Fibroblast of pulmonary artery (primary cell): ENCODE measurements around the gene SIDT2.
A peak's percentile ranks its signal among the peaks of the same experiment; 100 is the strongest.

Experiments used
- DNase-seq: peaks from one replicate; pipeline ENCODE4 v3.0.0-alpha.2; 2010; ENCODE audit warnings: low read depth
- H3K4me3 ChIP-seq: replicated peaks from 2 replicates; pipeline ENCODE4 v1.5.1; 2011; ENCODE audit warnings: low read depth, mild to moderate bottlenecking, control low read depth, low read length, moderate library complexity
- TF ChIP-seq, protein P1 (sequence below): IDR thresholded peaks from 2 replicates; pipeline ENCODE4 v1.5.1; 2011; ENCODE audit warnings: mild to moderate bottlenecking, control low read depth, low read length, inconsistent platforms; ENCODE audit errors: missing control alignments

The SIDT2 gene

DNA sequence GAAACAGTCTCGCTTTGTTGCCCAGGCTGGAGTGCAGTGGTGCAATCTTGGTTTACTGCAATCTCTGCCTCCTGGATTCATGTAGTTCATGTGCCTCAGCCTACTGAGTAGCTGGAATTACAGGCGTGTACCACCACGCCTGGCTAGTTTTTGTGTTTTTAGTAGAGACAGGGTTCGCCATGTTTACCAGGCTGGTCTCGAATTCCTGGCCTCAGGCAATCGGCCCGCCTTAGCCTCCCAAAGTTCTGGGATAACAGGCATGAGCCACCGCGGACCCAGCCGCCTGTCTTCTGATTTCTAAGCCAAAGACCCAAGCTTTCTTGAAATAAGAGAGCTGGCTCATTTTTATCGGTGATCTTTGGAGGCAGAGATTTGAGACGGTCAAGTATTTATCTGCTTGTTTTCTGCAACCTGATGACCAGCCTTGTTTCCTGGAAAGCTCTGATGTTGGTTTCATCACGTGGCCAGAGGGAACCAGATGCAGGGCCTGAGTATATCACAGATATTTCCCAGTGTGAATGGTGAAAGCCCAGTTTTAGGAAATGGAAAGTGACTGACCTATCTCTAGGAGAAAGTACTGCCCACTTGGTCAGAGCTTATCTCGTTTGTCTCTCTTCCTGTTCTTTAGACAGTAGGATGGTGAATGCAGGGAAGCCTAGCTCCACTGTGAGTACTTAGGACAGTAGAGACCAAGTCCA lies 5.7 kb upstream of the SIDT2 start:
- TF ChIP-seq, protein P1, sequence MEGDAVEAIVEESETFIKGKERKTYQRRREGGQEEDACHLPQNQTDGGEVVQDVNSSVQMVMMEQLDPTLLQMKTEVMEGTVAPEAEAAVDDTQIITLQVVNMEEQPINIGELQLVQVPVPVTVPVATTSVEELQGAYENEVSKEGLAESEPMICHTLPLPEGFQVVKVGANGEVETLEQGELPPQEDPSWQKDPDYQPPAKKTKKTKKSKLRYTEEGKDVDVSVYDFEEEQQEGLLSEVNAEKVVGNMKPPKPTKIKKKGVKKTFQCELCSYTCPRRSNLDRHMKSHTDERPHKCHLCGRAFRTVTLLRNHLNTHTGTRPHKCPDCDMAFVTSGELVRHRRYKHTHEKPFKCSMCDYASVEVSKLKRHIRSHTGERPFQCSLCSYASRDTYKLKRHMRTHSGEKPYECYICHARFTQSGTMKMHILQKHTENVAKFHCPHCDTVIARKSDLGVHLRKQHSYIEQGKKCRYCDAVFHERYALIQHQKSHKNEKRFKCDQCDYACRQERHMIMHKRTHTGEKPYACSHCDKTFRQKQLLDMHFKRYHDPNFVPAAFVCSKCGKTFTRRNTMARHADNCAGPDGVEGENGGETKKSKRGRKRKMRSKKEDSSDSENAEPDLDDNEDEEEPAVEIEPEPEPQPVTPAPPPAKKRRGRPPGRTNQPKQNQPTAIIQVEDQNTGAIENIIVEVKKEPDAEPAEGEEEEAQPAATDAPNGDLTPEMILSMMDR, result no peak
- peak; percentile 76 for DNase-seq
- no peak overlapping the region for H3K4me3 ChIP-seq

DNA sequence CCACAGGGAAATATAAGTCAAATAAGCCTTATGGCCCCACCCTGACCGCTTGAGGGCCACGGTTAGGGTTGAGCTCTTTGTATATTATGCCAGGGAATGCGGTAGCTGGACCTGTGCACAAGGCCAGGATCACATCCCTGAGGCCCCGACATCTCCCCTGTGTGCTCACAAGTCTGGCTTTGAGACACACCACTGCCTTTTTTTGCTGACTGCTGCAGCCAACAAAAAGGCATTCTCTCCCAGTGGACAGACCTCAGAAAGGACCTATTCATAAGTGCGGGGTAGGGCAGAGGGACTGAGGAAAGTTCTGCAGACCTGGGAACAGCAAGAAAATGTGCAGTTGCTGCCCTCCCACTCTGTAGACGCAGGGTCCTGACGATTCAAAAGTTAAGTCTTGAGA lies 3.4 kb upstream of the SIDT2 start:
- DNase-seq, result no peak
- TF ChIP-seq, protein P1, result no peak
- H3K4me3 ChIP-seq, result no peak overlapping the region

DNA sequence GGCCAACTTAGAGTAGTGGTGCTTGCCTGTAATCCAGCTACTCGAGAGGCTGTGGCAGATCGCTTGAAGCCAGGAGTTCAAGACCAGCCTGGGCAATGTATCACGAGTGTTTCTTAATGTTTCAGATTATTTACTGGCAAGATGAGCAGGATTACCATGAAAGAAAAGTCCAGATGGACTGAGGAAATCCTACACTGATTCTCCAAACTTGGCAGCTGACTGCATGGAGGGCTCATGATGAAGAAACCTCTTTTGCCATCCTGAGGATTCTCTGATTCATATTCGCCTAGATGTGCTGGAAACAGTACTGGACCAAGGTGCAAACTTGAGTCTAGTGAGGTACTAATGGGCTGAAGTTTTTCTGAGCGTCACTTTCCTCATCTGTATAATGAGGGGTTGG lies 2.8 kb upstream of the SIDT2 start:
- no peak for DNase-seq
- H3K4me3 ChIP-seq, result no peak overlapping the region
- TF ChIP-seq, protein P1, result no peak

DNA sequence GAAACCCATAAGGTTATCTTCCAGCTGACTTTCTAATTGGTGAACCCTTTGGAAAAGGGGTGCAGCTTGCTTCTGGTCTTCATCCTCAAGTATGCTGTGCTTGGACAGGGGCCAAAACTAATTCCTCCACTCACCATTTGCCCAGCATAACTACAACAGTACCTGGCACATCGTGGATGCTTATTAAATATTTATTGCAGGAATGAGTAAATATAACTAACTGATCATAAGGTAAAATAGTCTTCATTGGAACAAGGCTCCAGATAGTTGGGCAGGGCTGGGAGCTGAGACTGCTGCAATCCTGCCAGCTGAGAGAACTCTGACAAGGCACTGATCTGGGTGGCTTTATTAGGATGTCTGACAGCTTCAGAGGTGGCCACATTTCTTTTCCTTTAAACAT lies 2.4 kb upstream of the SIDT2 start:
- no peak overlapping the region for H3K4me3 ChIP-seq
- TF ChIP-seq, protein P1, result no peak
- DNase-seq, result no peak

- TF ChIP-seq, protein P1, result no peak
- H3K4me3 ChIP-seq, result peak overlapping the region; percentile 83
- no peak for DNase-seq
Measured at GRCh38 chr11:117177534-117178209, 871 bp upstream of the SIDT2 start.

GRCh38 chr11:117179048-117179999 lies 781 bp downstream of the SIDT2 start:
- H3K4me3 ChIP-seq, result peak overlapping the region; percentile 83
- DNase-seq, result peak; percentile 52

More at GRCh38 chr11:117179048-117179999, 781 bp downstream of the SIDT2 start:
- TF ChIP-seq, protein P1, result no peak
